ENCODE data around the gene ENG.
A peak's percentile ranks its signal among the peaks of the same experiment; 100 is the strongest.

Gene ENG

GRCh38 chr9:127772603-127773002, 81.9 kb downstream of the ENG start:
- DNase-seq: no peak

DNA sequence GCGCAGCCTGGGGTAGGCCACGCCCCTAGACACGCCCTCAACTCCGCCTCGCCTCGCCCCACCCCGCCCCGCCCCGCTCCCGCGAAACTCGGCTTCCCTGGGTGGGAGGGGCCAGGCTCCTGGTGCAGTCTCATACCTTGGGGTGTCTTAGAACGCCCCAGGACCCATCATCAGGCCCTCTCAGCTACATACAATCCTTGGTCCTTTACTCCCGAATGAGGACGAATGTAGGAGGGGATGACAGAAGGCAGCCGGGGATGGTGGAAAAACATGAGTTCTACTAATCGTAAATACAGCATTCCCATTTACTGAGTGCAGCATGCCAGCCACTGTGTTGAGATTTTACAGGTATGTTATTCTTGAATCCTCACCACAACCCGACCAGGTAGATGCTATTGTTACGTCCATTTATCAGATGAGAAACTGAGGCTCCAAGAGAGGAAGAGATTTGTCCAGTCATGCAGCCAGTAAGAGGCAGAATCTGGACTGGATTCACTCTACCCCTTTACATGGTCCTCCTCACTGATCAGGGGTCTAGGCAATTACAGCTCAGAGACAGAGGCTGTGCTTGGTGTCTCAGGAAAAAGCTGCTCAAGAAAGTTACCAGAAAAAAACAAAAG, 82.8 kb downstream of the ENG start:
- no peak for DNase-seq

DNA sequence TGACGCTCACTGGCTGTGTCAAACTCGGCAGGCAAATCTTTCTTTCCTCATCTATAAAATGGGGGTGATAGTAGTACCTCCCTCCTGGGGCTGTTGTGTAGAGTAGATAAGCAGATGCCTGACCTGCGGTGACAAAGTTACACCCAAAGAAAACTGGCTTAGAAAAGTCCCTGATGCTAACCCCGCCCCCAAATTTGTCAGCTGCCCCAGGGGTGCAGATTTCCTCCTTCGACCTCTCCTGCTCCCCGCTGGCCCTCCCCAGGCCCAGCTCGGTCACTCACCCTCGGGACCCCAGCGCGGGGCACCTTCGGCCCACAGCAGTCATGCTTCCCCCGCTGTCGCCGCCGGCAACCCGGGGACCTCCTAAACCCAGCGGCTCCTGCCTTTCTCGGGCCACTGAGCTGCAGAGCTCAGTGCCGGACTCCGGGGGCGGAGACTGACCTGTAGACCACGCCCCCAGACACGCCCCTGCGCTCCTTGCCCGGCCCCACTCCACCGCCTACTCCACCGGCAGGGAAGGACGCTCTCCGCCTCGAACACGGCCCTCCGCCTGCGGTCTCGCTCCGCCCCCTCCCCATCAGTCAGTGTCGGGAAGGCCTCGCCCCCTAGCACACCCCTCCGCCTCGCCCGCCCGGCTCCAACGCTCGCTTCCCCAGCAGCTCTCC, 83.4 kb downstream of the ENG start:
- peak; percentile 96 for DNase-seq

GRCh38 chr9:127770583-127770904, 83.9 kb downstream of the ENG start:
- DNase-seq: no peak

DNA sequence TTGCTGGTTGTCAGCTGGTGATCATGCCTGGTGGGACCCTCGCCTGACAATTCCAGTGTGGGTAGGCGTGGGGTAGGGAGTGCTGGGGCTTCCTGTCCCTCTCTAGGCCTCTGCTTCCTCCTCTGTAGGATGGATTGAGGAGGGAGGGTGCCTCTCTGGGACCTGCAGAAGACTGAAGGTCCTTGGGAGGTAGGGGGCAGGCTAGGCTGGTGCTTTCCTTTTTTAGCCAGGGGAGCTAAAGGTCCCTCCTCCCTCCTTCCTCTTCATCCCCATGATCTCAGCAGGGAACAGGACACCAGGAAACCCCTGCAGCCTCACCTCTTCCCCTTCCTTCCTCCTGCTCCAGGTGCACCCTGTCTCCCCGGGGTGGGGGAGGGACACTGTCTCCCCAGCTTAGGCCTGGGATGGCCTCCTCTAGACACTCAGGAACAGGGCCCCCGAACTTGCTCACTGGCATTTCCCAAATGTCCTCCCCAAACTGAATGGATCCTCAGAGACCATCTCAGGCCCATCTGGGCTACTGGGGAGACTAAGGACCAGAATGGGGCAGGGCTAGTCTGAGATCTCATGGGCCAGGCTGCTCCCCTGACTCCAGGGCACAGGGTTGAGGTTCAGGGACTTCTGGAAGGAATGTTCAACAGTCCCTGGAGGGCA, 84.4 kb downstream of the ENG start:
- no peak for DNase-seq

- no peak for DNase-seq
Observed at GRCh38 chr9:127769101-127769500, 85.4 kb downstream of the ENG start.

- DNase-seq: peak; percentile 33
Observed at GRCh38 chr9:127768698-127769097, 85.8 kb downstream of the ENG start.

DNA sequence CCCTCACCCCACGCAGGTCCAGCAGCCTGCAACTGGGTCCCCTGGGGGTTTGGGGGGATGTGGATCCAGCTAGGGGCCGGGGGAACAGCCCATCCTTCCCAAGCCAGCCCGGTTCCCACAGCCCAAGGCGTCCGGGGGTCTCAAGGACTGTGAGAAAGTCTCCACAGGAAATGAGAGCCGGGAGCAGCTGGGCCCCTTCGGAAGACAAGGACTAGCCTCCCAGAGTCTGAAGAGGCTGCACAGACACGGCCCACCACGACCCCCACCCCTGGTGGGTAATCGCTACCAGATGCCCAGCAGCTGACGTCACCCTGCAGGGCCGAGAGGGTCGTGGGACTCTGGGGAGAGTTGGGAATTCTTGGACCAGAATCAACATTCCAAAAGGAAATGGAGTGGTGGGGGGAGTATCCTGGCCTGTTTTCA, 86.5 kb downstream of the ENG start:
- no peak for DNase-seq

- DNase-seq: no peak
Observed at GRCh38 chr9:127767410-127767809, 87.0 kb downstream of the ENG start.

GRCh38 chr9:127765418-127765817, 89.0 kb downstream of the ENG start:
- DNase-seq: no peak

Measured in hematopoietic multipotent progenitor cell treated with erythropoietin and hydrocortisone succinate and interleukin-3 and kit ligand, for 8 days (in vitro differentiated cells).